ENCODE results near the gene SCUBE1. TPM values are rescaled to one million over a fixed set of nuclear protein-coding genes. Genes with fewer than 3 reads are reported as not detected.

SCUBE1 gene
- total RNA-seq, 1 experiment from 2014 or later: not detected

DNA sequence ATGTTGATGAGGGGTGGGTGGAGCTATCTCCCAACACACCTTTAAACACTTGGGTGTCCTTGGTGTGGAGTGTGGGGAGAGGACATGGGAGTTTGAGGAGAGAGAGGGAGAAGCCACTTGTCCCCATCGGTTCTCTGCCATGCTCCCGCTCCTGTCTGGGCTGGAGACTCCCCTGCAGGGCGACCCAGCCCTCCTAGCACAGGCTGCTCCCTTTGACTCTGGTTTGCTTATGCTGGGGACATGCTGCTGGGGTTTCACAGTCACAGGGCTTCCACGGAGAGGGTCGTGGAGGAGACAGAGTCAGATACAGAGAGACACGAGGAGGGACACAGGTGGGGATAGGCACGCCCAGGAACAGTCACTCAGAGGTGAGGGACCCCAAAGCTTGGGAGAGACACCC is 1.6 kb downstream of the SCUBE1 start:
- ChIA-PET CTCF (interaction anchor here (0.6 kb wide), 1 partner anchor 53 kb away, joined by 4 read pairs; no protein-coding TSS in a partner anchor), POLR2A (no interaction called here)
- no peaks in the 10 kb centered on the region for H3K4me1 ChIP-seq (ENCODE audit: control insufficient read depth, insufficient read depth, low read length)
- no TSS peak for BruUV-seq (replicated peaks)
- H3K27ac ChIP-seq (ENCODE audit: low read length): no peak overlapping the region
- H3K36me3 ChIP-seq (ENCODE audit: control insufficient read depth, insufficient read depth, low read length): no peaks in the 10 kb centered on the region
- no peak overlapping the region for H3K4me3 ChIP-seq (ENCODE audit: low read depth in 2 of 2, low read length in 2 of 2)
- no peaks in the 10 kb centered on the region for H3K9me3 ChIP-seq (ENCODE audit: control insufficient read depth, insufficient read depth, low read depth, low read length)
- intact Hi-C loops (cut with micrococcal nuclease; ENCODE audit: unreplicated experiment) (no loop called here), in situ Hi-C loops (cut with HindIII; ENCODE audit: low pct_unique_long_range_greater_than_20kb, low sequenced_read_pairs) (no loop called here)
- DNase-seq (ENCODE audit: low read depth, low spot score) (no peak), ATAC-seq (no peak)
- H3K27me3 ChIP-seq (ENCODE audit: control insufficient read depth, insufficient read depth, low read length): no peaks in the 10 kb centered on the region; the same call in 1 of the 2 replicates
- TF ChIP-seq SIN3A (IDR thresholded peaks at IDR 0.05; ENCODE audit: borderline replicate concordance, insufficient read depth, low read depth, low read length) (no peak), TCF7L2 (IDR thresholded peaks at IDR 0.05; ENCODE audit: low read depth, low read length) (no peak), POLR2AphosphoS5 (IDR thresholded peaks at IDR 0.05; ENCODE audit: low read depth, low read length) (no peak)
- TF ChIP-seq, protein P1, sequence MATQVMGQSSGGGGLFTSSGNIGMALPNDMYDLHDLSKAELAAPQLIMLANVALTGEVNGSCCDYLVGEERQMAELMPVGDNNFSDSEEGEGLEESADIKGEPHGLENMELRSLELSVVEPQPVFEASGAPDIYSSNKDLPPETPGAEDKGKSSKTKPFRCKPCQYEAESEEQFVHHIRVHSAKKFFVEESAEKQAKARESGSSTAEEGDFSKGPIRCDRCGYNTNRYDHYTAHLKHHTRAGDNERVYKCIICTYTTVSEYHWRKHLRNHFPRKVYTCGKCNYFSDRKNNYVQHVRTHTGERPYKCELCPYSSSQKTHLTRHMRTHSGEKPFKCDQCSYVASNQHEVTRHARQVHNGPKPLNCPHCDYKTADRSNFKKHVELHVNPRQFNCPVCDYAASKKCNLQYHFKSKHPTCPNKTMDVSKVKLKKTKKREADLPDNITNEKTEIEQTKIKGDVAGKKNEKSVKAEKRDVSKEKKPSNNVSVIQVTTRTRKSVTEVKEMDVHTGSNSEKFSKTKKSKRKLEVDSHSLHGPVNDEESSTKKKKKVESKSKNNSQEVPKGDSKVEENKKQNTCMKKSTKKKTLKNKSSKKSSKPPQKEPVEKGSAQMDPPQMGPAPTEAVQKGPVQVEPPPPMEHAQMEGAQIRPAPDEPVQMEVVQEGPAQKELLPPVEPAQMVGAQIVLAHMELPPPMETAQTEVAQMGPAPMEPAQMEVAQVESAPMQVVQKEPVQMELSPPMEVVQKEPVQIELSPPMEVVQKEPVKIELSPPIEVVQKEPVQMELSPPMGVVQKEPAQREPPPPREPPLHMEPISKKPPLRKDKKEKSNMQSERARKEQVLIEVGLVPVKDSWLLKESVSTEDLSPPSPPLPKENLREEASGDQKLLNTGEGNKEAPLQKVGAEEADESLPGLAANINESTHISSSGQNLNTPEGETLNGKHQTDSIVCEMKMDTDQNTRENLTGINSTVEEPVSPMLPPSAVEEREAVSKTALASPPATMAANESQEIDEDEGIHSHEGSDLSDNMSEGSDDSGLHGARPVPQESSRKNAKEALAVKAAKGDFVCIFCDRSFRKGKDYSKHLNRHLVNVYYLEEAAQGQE (IDR thresholded peaks at IDR 0.05; ENCODE audit: insufficient read depth in 1 of 2, low read depth in 2 of 2, low read length in 1 of 2): no peak
- TF ChIP-seq, protein P2, sequence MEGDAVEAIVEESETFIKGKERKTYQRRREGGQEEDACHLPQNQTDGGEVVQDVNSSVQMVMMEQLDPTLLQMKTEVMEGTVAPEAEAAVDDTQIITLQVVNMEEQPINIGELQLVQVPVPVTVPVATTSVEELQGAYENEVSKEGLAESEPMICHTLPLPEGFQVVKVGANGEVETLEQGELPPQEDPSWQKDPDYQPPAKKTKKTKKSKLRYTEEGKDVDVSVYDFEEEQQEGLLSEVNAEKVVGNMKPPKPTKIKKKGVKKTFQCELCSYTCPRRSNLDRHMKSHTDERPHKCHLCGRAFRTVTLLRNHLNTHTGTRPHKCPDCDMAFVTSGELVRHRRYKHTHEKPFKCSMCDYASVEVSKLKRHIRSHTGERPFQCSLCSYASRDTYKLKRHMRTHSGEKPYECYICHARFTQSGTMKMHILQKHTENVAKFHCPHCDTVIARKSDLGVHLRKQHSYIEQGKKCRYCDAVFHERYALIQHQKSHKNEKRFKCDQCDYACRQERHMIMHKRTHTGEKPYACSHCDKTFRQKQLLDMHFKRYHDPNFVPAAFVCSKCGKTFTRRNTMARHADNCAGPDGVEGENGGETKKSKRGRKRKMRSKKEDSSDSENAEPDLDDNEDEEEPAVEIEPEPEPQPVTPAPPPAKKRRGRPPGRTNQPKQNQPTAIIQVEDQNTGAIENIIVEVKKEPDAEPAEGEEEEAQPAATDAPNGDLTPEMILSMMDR (IDR thresholded peaks at IDR 0.05): no peak

DNA sequence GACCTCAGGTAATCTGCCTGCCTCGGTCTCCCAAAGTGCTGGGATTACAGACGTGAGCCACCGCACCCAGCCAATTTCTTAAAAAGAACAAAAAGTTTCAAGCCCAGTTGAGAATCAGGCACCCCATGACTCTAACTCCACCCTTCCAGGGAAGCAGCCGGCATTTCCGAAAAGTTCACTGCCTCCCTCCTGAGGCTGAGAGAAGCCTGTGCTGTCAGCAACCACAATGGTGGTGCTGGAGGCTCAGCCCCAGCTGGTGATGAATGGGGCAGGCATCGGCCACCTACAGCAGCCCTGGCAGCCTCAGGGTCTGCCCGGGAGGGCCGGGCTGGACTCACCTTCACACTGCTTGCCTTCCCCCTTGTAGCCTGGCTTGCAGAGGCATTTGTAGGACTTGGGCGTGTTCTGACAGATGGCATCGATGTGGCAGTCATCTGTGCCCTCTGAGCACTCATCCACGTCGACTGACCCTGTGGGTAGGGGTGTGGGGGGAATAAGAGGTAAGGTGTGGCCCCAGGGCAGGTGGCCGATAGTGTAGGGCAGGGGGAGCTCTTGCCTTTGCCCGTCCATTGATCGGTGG is 4.3 kb downstream of the SCUBE1 start:
- intact Hi-C loops (cut with micrococcal nuclease; ENCODE audit: unreplicated experiment): no loop called here

More for the DNA sequence above, 4.3 kb downstream of the SCUBE1 start:
- Histone ChIP-seq H3K27me3 (ENCODE audit: control insufficient read depth, insufficient read depth, low read length) (no peaks in the 10 kb centered on the region; the same call in 1 of the 2 replicates), H3K27ac (ENCODE audit: low read length) (no peak overlapping the region), H3K4me3 (ENCODE audit: low read depth in 2 of 2, low read length in 2 of 2) (no peak overlapping the region), H3K9me3 (ENCODE audit: control insufficient read depth, insufficient read depth, low read depth, low read length) (no peaks in the 10 kb centered on the region), H3K36me3 (ENCODE audit: control insufficient read depth, insufficient read depth, low read length) (no peaks in the 10 kb centered on the region), H3K4me1 (ENCODE audit: control insufficient read depth, insufficient read depth, low read length) (no peaks in the 10 kb centered on the region)
- no TSS peak for BruUV-seq (replicated peaks)
- DNase-seq (ENCODE audit: low read depth, low spot score) (no peak), ATAC-seq (no peak)
- in situ Hi-C loops (cut with HindIII; ENCODE audit: low pct_unique_long_range_greater_than_20kb, low sequenced_read_pairs): no loop called here
- TF ChIP-seq SIN3A (IDR thresholded peaks at IDR 0.05; ENCODE audit: borderline replicate concordance, insufficient read depth, low read depth, low read length) (no peak), TCF7L2 (IDR thresholded peaks at IDR 0.05; ENCODE audit: low read depth, low read length) (no peak), POLR2AphosphoS5 (IDR thresholded peaks at IDR 0.05; ENCODE audit: low read depth, low read length) (no peak)
- TF ChIP-seq, protein P1 (IDR thresholded peaks at IDR 0.05; ENCODE audit: insufficient read depth in 1 of 2, low read depth in 2 of 2, low read length in 1 of 2): no peak
- TF ChIP-seq, protein P2 (IDR thresholded peaks at IDR 0.05): no peak
- ChIA-PET CTCF (no interaction called here), POLR2A (interaction anchor here (0.5 to 0.6 kb wide), 2 partner anchors 92 to 141 kb away, joined by 3 read pairs; no protein-coding TSS in a partner anchor)
